Natural killer cell (primary cell): ENCODE results near the gene EEF1A1. TPM values are rescaled to one million over a fixed set of nuclear protein-coding genes. Genes with fewer than 3 reads are reported as not detected.

Experiments
- ATAC-seq, 3 donors: fragments of 150-1000 bp in 2 of 3; fragments of 200-7000 bp in 1 of 3; cut with Tn5 transposase; 1 replicate in 1 of 3; 2 replicates in 2 of 3; pipeline ENCODE4 v1.10.0; 2021; ENCODE audit warnings: mild to moderate bottlenecking in 2 of 3, moderate library complexity in 2 of 3
- DNase-seq, 2 donors: peaks; one replicate each; pipeline versions ENCODE4 v3.0.0 to v3.0.0-alpha.2; 2013 to 2021; ENCODE audit warnings: mixed read lengths in 1 of 2
- H3K27ac ChIP-seq: one replicate; pipeline ENCODE4 v1.5.1; 2013; ENCODE audit warnings: mild to moderate bottlenecking, low read length
- H3K27me3 ChIP-seq: one replicate; pipeline ENCODE4 v1.6.1; 2013; ENCODE audit warnings: low read length; ENCODE audit not compliant: control insufficient read depth, insufficient read depth
- H3K36me3 ChIP-seq: one replicate; pipeline ENCODE4 v1.6.1; 2013; ENCODE audit warnings: low read length; ENCODE audit not compliant: control insufficient read depth, insufficient read depth
- H3K4me1 ChIP-seq: one replicate; pipeline ENCODE4 v1.6.1; 2013; ENCODE audit warnings: low read length; ENCODE audit not compliant: control insufficient read depth, insufficient read depth
- H3K4me3 ChIP-seq: one replicate; pipeline ENCODE4 v1.5.1; 2013; ENCODE audit warnings: low read length
- H3K9me3 ChIP-seq: one replicate; pipeline ENCODE4 v1.6.1; 2013; ENCODE audit warnings: low read length; ENCODE audit not compliant: control insufficient read depth, insufficient read depth
- H3K27ac Mint-ChIP-seq, 2 donors: one replicate each; pipeline ENCODE4 v1.8.0; 2022; ENCODE audit warnings: mild to moderate bottlenecking in 2 of 2, mixed read lengths in 2 of 2, moderate library complexity in 1 of 2
- H3K27me3 Mint-ChIP-seq, 2 donors: one replicate each; pipeline ENCODE4 v1.8.0; 2022; ENCODE audit warnings: low read depth in 2 of 2, mixed read lengths in 2 of 2
- H3K36me3 Mint-ChIP-seq: one replicate; pipeline ENCODE4 v1.8.0; 2022; ENCODE audit warnings: mixed read lengths
- H3K4me1 Mint-ChIP-seq, 2 donors: one replicate each; pipeline ENCODE4 v1.8.0; 2022; ENCODE audit warnings: mixed read lengths in 2 of 2
- H3K4me3 Mint-ChIP-seq: one replicate; pipeline ENCODE4 v1.8.0; 2022; ENCODE audit warnings: mild to moderate bottlenecking, moderate library complexity, mixed read lengths
- H3K9me3 Mint-ChIP-seq, 2 donors: one replicate each; pipeline ENCODE4 v1.8.0; 2022; ENCODE audit warnings: mixed read lengths in 2 of 2
- WGBS: methylation state at CpG from one replicate; pipeline ENCODE4 v1.1.7; 2013; ENCODE audit warnings: missing lambda C conversion rate; ENCODE audit not compliant: insufficient coverage; 5-methylcytosine and 5-hydroxymethylcytosine counted together
- intact Hi-C: fragments of 100-400 bp; cut with micrococcal nuclease; formaldehyde crosslinking; loops from one replicate; pipeline ENCODE4 v1.14.2; 2022
- total RNA-seq, 4 donors: library from RNA; stranded (reverse); fragments of 120-200 nt in 1 of 4; gene quantifications; one replicate each; pipeline versions ENCODE4 v1.2.3 to v1.2.4, GENCODE V29; 2013 to 2022
- TF ChIP-seq, protein P1 (sequence below): fragments of 200-600 bp; IDR thresholded peaks from one replicate; pipeline ENCODE4 v1.8.0; 2022; ENCODE audit warnings: antibody characterized with exemption

Gene EEF1A1
- total RNA-seq, 3 donors from 2014 or later (not counting 1 experiment from before 2014, with no cell fraction given): 6,475 to 7,348 (median 7,348) TPM

DNA sequence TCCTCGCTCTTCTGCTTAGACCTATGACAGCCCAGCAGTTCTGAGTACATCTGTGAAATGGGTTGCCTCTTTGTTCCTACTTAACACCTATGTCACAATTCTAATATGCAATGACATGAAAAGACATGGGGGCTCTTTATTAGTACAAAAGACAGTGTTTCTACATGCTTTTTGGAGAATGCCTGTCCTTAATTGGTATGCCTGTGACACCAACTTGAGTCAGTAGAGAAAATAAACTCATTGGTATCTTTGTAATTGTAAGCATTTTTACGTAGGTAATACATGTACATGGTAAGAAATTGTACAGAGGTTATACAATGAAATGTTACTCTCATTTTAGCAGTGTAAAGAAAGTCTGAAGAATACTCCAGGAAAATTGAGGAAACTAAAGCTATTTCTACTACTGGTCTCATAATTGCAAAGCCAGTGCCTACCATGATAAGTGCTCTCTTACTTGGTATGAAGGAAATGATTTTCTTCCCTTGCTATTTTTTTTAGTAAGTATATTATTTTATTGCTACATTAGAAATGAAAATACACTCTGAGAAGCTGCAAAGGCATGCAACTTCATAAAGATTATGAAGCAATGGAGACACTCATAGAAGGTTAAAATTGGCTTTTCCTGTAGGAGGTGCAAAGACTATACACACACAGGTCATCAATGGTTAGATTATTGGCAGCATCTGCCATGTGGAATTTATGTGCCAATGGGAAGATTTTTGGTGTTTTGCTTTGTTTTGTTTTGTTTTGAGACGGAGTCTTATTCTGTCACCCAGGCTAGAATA, 4.9 kb upstream of the EEF1A1 start:
- Histone ChIP-seq H3K27me3 (no peaks in the 10 kb centered on the region), H3K9me3 (no peaks in the 10 kb centered on the region), H3K4me1 (peaks cover 18% of the 10 kb centered on the region), H3K4me3 (no peak overlapping the region), H3K27ac (no peak overlapping the region), H3K36me3 (no peaks in the 10 kb centered on the region)
- no peak for ATAC-seq
- H3K27ac Mint-ChIP-seq: peak overlapping the region in 1 of 2 donors; percentile 31
- TF ChIP-seq, protein P1, sequence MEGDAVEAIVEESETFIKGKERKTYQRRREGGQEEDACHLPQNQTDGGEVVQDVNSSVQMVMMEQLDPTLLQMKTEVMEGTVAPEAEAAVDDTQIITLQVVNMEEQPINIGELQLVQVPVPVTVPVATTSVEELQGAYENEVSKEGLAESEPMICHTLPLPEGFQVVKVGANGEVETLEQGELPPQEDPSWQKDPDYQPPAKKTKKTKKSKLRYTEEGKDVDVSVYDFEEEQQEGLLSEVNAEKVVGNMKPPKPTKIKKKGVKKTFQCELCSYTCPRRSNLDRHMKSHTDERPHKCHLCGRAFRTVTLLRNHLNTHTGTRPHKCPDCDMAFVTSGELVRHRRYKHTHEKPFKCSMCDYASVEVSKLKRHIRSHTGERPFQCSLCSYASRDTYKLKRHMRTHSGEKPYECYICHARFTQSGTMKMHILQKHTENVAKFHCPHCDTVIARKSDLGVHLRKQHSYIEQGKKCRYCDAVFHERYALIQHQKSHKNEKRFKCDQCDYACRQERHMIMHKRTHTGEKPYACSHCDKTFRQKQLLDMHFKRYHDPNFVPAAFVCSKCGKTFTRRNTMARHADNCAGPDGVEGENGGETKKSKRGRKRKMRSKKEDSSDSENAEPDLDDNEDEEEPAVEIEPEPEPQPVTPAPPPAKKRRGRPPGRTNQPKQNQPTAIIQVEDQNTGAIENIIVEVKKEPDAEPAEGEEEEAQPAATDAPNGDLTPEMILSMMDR: no peak
- no peak for DNase-seq
- intact Hi-C loops: no loop called here
- 100% methylated on average over 3 of the region's 3 CpGs for WGBS
- no peak overlapping the region for H3K4me3 Mint-ChIP-seq
- no peaks in the 10 kb centered on the region for H3K36me3 Mint-ChIP-seq
- no peaks in the 10 kb centered on the region for H3K9me3 Mint-ChIP-seq
- H3K27me3 Mint-ChIP-seq: peaks cover 4 to 5% of the 10 kb centered on the region in 2 donors
- peaks cover 19 to 25% of the 10 kb centered on the region in 2 donors for H3K4me1 Mint-ChIP-seq

DNA sequence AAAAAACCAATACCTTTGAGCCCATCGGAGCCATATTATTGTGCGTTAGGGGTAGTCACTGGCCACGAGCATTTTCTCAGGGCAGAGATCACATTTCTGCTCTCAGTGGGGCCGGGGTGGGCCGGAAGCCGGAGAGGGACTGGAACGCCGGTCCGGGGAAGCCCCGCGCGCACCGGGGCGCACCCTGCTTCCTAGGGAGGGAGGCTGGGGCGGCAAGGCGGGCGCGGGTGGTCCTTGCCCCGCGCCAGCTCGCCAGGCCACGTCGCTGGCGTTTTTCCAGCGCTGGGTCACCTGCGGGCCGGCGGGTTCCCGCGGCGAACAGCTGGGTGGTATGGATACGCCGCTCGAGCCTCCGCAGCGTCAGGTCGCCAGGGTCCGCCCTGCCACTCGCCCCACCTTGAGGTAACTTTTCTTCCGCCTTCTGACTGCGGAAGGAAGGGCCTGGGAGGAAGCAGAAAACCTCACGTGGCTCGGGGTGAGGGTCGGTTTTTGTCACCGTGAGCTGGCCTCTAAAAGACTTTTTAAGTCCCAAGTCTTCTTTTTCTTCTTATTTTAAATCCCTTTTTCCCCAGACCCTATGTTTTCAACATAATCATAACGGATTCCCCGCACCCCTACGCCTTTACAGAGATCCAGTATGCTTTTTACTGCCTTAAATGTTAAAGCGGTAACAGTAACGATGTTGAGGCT, 2.7 kb upstream of the EEF1A1 start:
- 2% methylated on average over 47 of the region's 50 CpGs for WGBS
- ATAC-seq (peak; percentile 20 to 45 (median 33)), DNase-seq (peak; percentile 75 to 87)
- H3K9me3 ChIP-seq: no peaks in the 10 kb centered on the region
- TF ChIP-seq, protein P1: no peak
- H3K27me3 Mint-ChIP-seq: peaks cover 3 to 5% of the 10 kb centered on the region in 2 donors
- H3K4me1 ChIP-seq: peaks cover 34% of the 10 kb centered on the region
- H3K4me3 Mint-ChIP-seq: peak overlapping the region; percentile 92
- H3K27me3 ChIP-seq: no peaks in the 10 kb centered on the region
- peaks cover 41 to 46% of the 10 kb centered on the region in 2 donors for H3K4me1 Mint-ChIP-seq
- H3K9me3 Mint-ChIP-seq: no peaks in the 10 kb centered on the region
- peaks cover 13% of the 10 kb centered on the region for H3K36me3 ChIP-seq
- peak overlapping the region; percentile 98 to 100 for H3K27ac Mint-ChIP-seq
- peak overlapping the region; percentile 51 for H3K4me3 ChIP-seq
- intact Hi-C loops: loop anchor here (2.0 to 5.0 kb wide), 2 partner anchors 101 to 129 kb away; partner anchors contain the start of gene SLC17A5
- peak overlapping the region; percentile 98 for H3K27ac ChIP-seq
- H3K36me3 Mint-ChIP-seq: peaks cover 10% of the 10 kb centered on the region

DNA sequence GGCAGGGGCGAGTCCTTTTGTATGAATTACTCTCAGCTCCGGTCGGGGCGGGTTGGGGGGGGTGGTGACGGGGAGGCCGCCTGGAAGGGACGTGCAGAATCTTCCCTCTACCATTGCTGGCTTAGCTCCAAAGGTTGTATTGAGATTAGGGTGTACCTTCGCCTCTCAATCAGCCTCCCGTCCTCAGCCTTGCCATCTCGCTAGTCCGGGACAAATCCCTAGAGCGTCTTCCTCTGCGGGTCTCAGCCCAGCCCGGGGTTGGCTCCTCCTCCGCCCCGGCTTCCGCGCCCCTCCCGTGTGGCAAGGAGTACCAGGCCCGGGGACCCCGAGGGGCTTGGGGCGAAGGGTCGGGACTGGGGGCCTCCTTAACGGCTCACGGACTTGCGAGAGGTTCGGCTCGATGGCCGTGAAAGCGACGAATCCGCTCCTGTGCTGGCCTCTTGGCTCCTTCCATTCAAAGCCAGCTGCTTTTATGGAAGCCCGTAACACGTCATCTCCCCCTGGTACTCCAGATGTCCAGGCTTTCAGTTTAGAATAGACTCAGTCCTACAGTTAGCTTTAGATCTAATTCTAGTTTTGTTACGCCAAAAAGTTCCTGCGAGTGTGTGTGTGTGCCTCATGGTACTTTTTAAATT, 636 bp upstream of the EEF1A1 start:
- under 1% methylated on average over 35 of the region's 36 CpGs for WGBS
- peak in 1 of 2 donors; percentile 71 for DNase-seq
- TF ChIP-seq, protein P1: no peak
- Histone ChIP-seq H3K27ac (peak overlapping the region; percentile 98), H3K27me3 (no peaks in the 10 kb centered on the region), H3K36me3 (peaks cover 30% of the 10 kb centered on the region), H3K9me3 (no peaks in the 10 kb centered on the region), H3K4me1 (peaks cover 44% of the 10 kb centered on the region), H3K4me3 (peak overlapping the region; percentile 100)
- H3K4me1 Mint-ChIP-seq: peaks cover 57 to 59% of the 10 kb centered on the region in 2 donors
- intact Hi-C loops: loop anchor here (1.0 to 5.0 kb wide), 3 partner anchors 60 to 99 kb away; partner anchors contain the start of gene MTO1
- peaks cover 18% of the 10 kb centered on the region for H3K36me3 Mint-ChIP-seq
- no peaks in the 10 kb centered on the region for H3K27me3 Mint-ChIP-seq
- peak overlapping the region; percentile 92 for H3K4me3 Mint-ChIP-seq
- no peaks in the 10 kb centered on the region for H3K9me3 Mint-ChIP-seq
- peak overlapping the region; percentile 98 to 100 for H3K27ac Mint-ChIP-seq
- ATAC-seq: peak; percentile 17 to 19 (median 18)
